ENCODE data around the gene FAM181A. TPM values are rescaled to one million over a fixed set of nuclear protein-coding genes. Genes with fewer than 3 reads are reported as not detected.
A peak's percentile ranks its signal among the peaks of the same experiment; 100 is the strongest.

FAM181A gene
- total RNA-seq, 1 donor from 2014 or later: not detected

- Histone ChIP-seq H3K36me3 (ENCODE audit: insufficient read depth, low read length) (no peaks in the 10 kb centered on the region), H3K9me3 (ENCODE audit: insufficient read depth, low read depth, low read length) (no peaks in the 10 kb centered on the region), H3K4me2 (ENCODE audit: low read length) (peak overlapping the region; percentile 60), H3K4me1 (ENCODE audit: insufficient read depth, low read length) (peaks cover 30% of the 10 kb centered on the region), H4K20me1 (ENCODE audit: insufficient read depth, low read length) (no peaks in the 10 kb centered on the region), H3K4me3 (ENCODE audit: insufficient read depth, low read depth, low read length) (no peak overlapping the region), H3K79me2 (ENCODE audit: insufficient read depth, low read length) (no peaks in the 10 kb centered on the region), H2AFZ (ENCODE audit: low read depth, low read length) (no peak overlapping the region), H3K9ac (ENCODE audit: low read length) (peak overlapping the region; percentile 56), H3K27me3 (ENCODE audit: insufficient read depth, low read length) (no peaks in the 10 kb centered on the region), H3K27ac (ENCODE audit: low read depth, low read length) (peak overlapping the region; percentile 71)
- peaks cover 34% of the 10 kb centered on the region for H3K27me3 Mint-ChIP-seq (ENCODE audit: low read depth, unreplicated experiment)
- H3K4me1 Mint-ChIP-seq (ENCODE audit: low read depth, unreplicated experiment): peaks cover 35% of the 10 kb centered on the region
- FAIRE-seq: no peak
- peaks cover 5% of the 10 kb centered on the region for H3K36me3 Mint-ChIP-seq (ENCODE audit: low read depth, unreplicated experiment)
- H3K4me3 Mint-ChIP-seq (ENCODE audit: unreplicated experiment): peak overlapping the region; percentile 71
- no peaks in the 10 kb centered on the region for H3K9me3 Mint-ChIP-seq (ENCODE audit: unreplicated experiment)
- TF ChIP-seq EZH2 (IDR thresholded peaks at IDR 0.05; ENCODE audit: insufficient read depth, low read length) (no peak), CTCF (IDR thresholded peaks at IDR 0.05; ENCODE audit: insufficient read depth, low read depth, low read length) (no peak)
- peak overlapping the region; percentile 91 for H3K27ac Mint-ChIP-seq (ENCODE audit: unreplicated experiment)
- DNase-seq (ENCODE audit: low read depth): no peak
These were observed 31.6 kb downstream of the FAM181A start for GRCh38 chr14:93958567-93959238.

- Mint-ChIP-seq H3K36me3 (ENCODE audit: low read depth, unreplicated experiment) (peaks cover 6% of the 10 kb centered on the region), H3K9me3 (ENCODE audit: unreplicated experiment) (no peaks in the 10 kb centered on the region), H3K27ac (ENCODE audit: unreplicated experiment) (peak overlapping the region; percentile 91), H3K4me3 (ENCODE audit: unreplicated experiment) (peak overlapping the region; percentile 71), H3K4me1 (ENCODE audit: low read depth, unreplicated experiment) (peaks cover 36% of the 10 kb centered on the region), H3K27me3 (ENCODE audit: low read depth, unreplicated experiment) (peaks cover 30% of the 10 kb centered on the region)
- Histone ChIP-seq H3K79me2 (ENCODE audit: insufficient read depth, low read length) (no peaks in the 10 kb centered on the region), H3K4me3 (ENCODE audit: insufficient read depth, low read depth, low read length) (no peak overlapping the region), H3K36me3 (ENCODE audit: insufficient read depth, low read length) (no peaks in the 10 kb centered on the region), H4K20me1 (ENCODE audit: insufficient read depth, low read length) (no peaks in the 10 kb centered on the region), H3K4me1 (ENCODE audit: insufficient read depth, low read length) (peaks cover 30% of the 10 kb centered on the region), H3K4me2 (ENCODE audit: low read length) (peak overlapping the region; percentile 60), H3K9me3 (ENCODE audit: insufficient read depth, low read depth, low read length) (no peaks in the 10 kb centered on the region), H3K27me3 (ENCODE audit: insufficient read depth, low read length) (no peaks in the 10 kb centered on the region), H3K9ac (ENCODE audit: low read length) (peak overlapping the region; percentile 56), H2AFZ (ENCODE audit: low read depth, low read length) (no peak overlapping the region), H3K27ac (ENCODE audit: low read depth, low read length) (peak overlapping the region; percentile 71)
- no peak for FAIRE-seq
- DNase-seq (ENCODE audit: low read depth): peak; percentile 86
- TF ChIP-seq EZH2 (IDR thresholded peaks at IDR 0.05; ENCODE audit: insufficient read depth, low read length): no peak
- TF ChIP-seq CTCF (IDR thresholded peaks at IDR 0.05; ENCODE audit: insufficient read depth, low read depth, low read length): no peak
These were observed 32.3 kb downstream of the FAM181A start for GRCh38 chr14:93959239-93960107.

Data from astrocyte (in vitro differentiated cells and primary cell).